Measurements from ENCODE around the gene EXOC7.

GRCh38 chr17:76150712-76151622, 47.4 kb upstream of the EXOC7 start:
- no peak for TF ChIP-seq CTCF (IDR thresholded peaks at IDR 0.05; ENCODE audit: borderline replicate concordance, extremely low read depth, low read length, poor library complexity, severe bottlenecking)
- TF ChIP-seq EZH2 (IDR thresholded peaks at IDR 0.05; ENCODE audit: borderline replicate concordance, low read depth, low read length, severe bottlenecking) = no peak
